Daoy (cell line): ENCODE measurements around the gene PCP4L1. TPM values are rescaled to one million over a fixed set of nuclear protein-coding genes. Genes with fewer than 3 reads are reported as not detected.

Experiments
- DNase-seq: peaks from one replicate; pipeline ENCODE4 v3.0.0-alpha.2; 2015; ENCODE audit warnings: low read depth
- total RNA-seq: library from RNA; depleted of rRNA; stranded (reverse); fragments of >200 nt; shearing (Covaris generic); gene quantifications from 2 replicates; pipeline ENCODE4 v1.2.3, GENCODE V29; 2014

Gene PCP4L1
- total RNA-seq, 1 experiment from 2014 or later = 0.06 TPM

DNA sequence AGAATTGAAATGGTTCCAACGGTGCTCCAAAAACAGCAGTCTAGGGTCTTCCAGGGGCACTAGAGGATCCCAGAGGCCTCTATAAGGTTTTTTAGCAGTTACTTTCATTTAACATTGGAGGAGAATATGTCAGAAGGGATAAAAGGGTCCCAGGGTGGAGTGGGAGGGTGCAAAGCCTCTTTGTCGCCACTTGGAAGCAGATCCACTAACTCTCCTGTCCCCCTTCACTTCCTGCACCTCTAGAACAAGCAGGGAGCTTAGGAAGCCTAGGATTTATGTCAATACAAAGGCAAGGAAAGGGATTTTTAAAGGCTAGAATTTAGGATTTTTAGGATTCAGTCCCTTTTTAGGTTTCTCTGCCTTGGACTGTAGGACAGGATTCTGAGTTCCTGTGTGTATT, 8.3 kb downstream of the PCP4L1 start:
- DNase-seq = no peak

DNA sequence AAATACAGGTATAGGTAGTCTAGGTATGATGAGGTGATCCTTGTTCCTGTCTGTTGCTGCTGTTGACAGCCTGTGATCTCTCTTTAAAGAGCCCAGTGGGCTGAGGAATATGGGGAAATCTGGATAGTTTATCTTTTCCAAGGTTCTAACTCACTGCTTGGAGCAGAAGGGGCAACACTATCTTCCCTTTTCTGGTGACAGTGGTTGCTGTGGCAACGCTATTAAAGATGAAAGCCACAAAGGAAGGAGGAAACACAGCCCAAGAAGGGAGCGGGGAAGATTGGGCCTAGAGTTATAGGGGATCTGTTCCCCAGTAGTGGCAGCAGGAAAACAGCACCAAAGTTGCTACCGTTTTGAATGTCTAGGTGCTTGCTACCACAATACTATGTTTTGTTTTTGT, 8.8 kb downstream of the PCP4L1 start:
- DNase-seq = no peak

DNA sequence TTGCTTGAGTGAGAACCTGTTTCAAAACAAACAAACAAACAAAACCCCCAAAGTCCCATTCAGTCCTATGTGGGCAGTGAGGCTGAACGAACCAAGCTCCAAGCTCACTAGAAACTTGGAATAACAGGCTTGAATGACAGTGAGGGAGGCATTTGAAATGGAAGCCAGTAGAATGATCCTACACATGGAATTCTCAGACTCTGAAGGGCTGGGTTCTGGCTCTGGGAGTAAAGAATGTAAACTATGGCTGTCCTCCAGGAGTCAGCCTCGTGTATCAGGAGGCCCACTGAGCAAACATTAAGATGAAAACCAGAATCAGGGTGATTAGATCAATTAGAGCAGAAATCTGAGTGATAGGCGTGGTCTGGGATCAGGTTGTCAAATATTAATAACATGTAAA, 14.9 kb downstream of the PCP4L1 start:
- DNase-seq = no peak

DNA sequence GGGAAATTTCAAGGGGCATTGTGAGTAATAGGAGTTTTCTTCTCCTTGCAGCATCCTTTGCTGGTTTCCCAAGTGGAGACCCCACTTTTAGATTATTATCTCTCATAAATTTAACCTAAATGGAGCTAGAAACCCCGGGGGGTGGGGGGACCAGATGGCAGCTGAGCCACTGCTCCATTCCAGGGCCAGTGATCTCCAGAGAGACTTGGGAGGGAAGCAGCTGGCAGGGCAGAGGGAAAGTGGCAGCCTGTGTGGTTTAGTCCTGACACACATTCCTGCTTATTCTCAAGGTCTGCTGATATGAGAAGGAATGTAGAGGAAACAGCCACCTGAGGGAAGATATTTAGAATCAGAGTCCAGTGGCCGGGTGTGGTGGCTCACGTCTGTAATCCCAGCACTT, 16.3 kb downstream of the PCP4L1 start:
- DNase-seq = no peak

DNA sequence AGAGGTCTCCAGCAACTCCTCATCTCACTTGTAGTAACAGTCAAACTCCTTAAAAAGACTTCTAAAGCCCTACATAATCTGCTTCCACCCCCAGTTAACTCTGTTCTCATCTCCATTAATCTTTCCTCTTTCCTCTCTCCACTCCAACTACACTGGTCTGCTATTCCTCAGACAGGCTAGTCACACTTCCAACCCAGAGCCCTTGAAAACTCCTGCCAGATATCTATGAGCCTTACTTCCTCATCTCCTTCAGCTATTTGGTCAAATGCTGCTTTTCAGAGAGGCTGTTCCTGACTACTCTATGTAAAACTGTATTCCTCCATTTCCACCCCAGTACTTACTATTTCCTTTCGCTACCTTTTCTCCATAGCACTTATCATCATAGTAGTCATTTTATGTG, 24.4 kb downstream of the PCP4L1 start:
- no peak for DNase-seq

DNA sequence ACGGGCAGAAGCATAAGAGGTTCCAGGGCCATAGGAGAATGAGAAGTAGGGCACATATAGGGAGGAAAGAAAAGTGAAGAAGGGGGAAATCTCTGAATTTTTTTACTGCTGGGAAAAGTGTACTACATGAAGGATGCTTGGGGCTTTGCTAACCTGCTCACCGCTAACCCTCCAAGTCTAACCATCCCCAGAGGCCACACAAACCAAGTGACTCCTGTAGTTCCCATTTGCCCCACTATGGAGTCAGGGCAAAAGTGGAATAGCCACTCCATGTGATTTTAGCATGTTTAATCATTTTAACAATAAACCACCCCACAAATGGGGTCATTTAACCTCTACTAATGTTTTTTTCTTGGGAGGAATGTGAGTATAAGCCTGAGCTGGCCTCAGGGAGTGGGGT, 26.6 kb downstream of the PCP4L1 start:
- DNase-seq = no peak

DNA sequence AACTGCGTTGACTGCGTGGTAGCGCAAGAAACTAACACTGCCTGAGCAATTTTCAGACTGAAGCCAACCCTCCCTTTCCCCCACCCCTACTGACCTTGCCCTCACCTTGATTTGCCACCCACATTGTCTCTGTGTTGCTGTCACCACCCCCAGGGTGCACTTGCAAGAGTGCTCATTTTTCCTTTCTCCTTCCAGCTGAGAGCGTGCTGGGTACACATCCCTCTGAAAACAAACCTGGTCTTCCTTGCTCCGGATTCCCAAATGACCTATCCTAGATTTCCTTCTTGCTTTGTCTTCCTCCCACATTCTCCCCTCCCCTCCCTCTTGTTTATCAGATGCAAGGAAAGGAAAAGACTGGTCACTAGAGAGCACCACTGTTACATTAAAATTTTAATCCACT, 27.0 kb downstream of the PCP4L1 start:
- no peak for DNase-seq

DNA sequence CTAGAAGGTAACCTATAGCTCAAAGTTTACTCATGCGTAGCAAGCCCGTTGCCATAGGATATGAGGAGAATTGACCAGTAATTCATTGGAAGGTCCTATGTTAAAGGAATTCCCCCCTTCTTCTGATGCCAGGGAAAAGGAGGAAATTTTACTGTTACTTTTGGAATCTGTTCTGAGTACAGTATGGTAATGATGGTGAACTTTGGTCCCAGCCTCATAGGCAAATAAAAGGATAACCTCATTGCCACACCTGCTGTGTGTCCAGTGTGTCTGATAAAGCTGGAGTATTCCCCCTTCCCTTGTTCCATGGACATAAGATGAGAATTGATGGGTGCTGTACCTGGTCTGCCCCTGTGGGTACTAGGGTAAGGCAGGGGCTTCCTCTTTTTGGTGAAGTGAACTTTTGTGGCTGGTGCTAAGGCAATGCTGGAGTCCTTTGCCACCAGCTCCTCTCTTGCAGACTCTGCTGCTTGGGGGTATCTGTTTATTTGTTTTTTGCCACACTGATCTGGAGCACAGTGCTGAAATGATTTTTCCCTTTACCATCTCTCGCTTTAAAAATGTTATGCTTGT, 29.0 kb downstream of the PCP4L1 start:
- DNase-seq = no peak

DNA sequence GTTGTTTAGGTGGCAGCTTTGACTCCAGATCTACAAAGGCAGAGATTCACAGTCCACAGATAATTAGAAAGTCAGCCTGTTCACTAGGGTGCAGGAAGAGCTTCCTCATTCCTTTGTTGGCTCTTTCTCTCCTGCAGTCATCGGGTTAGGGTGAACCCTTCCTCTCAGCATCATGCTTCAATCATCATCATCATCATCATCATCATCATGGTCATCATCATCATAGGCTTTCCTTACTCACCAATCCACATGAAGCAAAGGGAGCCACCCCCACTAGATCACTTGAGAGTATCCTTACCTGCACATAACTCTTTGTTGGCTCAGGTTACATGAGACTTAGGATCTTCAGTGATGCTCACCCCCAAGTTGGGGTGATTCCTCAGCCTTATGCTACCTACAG, 32.2 kb downstream of the PCP4L1 start:
- no peak for DNase-seq

DNA sequence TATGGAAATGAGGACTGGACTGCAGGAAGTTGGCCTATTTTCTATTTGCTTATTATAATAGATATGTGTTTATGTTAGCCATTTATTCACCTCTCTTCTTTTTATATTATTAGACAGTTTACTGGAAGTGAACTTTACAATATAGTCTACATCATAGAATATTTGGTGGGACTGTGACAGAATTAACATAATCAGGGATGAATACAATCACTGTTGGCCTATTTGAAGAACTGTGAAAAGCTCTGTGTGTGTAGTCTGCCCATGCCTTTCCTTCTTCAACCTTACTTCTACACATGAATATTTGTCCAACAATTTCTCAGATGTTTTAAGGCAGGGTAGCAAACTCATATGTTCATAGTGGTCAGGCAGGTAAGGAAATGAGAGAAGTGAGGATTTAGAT, 38.9 kb downstream of the PCP4L1 start:
- no peak for DNase-seq

DNA sequence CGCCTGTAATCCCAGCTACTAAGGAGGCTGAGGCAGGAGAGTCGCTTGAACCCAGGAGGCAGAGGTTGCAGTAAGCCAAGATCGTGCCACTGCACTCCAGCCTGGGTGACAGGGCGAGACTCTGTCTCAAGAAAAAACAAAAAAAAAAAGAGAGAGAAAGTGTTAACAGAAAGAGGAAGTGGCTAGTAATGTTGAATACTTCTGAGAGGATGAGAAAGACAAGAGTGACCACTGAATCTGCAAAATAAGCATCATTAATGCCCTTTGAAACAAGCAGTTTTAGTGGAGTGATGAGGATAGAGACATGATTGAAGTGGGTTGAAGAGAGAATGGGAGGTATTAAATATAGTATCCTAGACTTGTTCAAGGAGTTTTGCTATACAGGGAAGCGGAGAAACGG, 39.6 kb downstream of the PCP4L1 start:
- no peak for DNase-seq

DNA sequence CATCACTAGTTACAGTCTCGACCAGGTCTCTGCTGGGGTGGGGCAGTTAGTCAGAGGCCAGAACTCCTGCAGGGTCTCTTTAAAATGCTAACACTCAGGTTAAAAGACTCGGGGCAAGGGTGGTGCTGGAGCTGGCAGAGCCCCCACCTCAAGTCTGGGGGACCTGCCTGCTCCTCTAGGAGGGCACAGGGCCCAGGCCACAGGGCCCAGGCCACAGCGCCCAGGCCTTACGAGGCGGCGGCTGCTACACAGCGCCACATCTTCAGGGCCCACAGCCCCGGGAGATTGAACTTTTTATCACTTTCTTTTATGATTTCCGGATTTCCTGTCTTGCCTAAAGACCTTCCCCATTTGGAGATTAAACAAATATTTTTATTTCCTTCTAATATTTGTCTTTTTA, 40.8 kb downstream of the PCP4L1 start:
- no peak for DNase-seq

DNA sequence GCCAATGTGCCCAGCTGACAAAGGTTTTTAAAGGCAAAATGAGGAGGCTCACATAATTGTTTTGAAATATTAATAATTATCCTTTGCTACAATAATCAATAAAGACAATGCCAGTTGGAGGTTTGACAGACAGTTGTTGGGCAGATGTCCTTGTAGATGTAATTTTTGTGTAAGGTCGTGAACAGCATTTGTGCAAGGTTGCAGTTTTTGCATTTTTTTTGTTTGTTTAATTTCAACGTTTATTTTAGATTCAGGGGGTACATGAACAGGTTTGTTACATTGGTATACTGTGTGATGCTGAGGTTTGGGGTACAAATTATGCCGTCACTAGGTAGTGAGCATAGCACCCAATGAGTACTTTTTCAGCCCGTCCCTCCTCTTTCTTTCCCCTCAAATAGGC, 41.9 kb downstream of the PCP4L1 start:
- DNase-seq = no peak

DNA sequence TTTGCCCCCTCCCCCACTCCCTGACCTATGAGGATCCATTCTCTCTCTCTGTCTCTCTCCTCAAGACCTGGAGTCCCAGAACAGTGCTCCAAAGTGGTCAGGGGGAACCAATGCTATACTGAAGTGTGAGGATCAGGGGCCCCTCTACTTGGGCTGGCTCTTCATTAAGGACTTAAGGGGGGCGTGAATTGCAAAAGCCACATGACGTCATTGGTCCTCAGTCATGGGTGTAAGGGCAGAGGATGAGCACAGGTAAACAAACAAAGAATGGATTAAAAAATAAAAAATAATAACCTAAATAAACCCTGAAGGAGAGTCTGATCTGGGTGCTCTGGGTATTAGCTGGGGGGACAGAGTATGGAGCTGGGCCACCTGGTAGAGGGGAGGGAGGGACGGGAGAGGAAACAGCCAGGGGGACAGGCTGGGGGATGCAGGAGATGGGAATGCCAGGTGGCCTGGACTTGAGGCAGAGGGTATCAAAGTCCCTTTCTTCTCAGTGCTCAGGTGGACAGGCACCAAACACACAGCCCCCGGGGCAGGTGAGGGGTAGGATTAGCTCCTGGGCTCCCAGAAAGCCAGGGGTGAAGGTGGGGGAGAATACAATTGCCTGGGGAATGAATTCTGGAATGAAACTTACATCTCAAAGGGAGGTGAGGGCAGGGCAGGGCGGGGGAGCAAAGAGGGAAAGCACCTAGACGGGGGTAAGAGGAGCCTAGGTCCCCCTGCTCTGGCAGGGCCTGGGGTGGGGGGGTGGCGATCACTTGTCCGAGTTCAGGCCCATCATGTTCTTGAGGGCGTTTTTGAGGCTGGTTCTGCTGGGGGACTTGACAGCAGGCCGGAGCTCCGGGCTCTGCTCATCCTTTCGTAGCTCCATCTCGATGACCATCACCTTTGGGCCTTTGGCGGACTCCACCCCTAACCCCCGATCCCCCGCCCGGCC, 46.7 kb downstream of the PCP4L1 start:
- DNase-seq = no peak

DNA sequence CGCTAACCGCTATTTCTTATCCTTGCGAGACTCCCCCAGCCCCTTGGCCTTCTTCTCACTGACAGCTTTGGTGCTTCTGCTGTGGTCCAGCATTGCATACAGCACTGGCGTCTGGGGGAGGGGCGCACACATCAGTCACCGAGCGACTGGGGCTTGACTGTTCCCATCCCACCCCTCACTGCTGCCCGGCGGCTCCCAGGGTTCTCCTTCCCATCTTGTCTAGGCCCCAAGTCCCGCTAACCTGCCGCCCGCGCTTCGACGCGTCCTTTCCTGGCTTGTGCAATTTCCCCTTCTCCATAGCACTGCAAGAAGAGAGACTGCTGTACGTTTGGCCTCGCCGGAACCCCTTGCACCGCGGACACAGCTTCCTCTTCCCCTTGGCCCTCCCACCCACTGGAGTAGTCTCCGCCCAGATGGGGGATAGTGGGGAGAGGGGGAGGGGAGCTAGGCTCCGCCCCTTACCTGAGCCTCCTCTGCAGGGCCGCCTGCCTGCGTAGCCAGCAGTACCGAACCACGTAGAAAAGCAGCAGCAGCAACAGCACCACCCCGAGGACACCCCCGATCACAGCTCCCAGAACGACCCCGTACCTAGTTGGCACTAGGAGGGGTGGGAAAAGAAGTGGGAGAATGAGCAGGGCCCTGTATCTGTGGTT, 47.4 kb downstream of the PCP4L1 start:
- DNase-seq = peak; percentile 10

DNA sequence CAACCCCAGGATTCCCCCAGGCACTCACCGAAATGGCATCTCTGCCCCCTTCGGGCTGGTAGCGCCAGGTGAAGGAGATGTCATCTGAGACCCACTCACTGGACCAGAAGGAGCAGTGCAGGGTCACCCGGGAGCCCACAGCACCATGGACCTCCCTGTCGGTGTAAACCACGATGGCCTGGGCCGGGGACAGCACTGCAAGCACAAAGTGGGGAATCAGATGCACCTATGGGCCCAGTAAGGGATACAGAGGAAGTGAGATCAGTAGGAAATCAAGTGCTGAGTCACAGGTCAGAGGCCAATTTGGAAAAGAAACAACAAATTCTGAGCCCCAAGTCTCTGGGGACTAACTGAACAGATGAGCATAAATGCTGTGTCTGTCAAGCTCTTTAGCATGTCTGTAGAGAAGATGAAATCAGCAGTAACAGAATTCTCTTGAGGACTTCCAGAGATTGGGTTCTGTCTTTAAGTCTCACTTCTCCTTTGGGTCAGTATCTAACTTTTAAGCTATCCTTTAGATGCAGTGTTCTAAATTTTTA, 48.8 kb downstream of the PCP4L1 start:
- DNase-seq = peak; percentile 30

DNA sequence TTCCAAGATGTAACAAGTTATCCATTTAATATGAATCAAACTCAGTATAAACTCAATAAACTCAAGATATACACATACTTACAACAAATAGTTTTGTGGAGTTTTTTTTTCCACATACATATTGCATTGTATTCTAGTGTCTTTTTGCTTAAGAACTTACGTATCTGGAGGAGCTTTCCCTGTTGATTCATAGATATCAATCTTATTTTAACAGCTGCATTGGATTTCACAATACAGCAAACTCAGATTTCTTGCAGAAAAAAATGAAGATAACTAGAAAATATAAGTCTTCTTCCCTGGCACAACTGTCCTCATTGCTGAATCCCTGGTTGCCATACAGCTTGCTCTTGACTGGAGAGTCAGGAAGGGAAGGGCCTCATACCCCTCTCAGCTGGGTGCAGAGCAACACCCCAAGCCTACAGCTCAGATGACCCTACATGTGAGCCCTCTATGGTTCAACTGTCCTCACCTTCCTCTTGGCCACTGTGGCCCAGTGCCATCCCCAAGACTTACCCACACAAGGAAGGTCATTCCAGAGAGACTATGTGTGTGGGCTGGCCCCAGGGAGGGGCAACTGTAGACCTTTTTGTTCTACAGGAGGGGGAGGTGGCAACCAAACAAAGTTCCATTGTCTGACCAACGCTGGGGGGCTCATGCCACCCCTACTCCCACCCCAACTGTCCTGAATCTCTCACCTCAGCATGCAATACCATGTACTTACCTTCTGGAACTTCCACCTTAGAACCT, 49.5 kb downstream of the PCP4L1 start:
- DNase-seq = no peak

DNA sequence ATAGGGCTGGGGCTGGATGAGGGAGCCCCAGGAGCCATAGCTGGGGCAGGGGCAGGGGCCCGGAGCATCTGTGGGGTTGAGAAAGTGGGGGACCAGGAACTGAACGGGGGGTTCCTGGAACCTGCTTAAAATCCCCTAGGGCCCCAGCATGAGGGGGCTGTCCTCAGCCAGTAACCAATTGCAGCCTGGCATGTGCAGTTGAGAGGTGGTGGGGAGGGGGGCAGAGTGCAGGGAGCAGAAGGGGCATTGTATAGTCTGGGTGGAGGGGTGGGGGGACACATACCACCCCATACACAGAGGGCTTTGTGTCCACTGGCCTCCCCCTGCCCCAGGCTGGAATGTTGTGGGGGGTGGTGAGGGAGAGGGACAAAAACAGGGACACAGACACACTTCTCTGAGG, 51.3 kb downstream of the PCP4L1 start, which contains the start of gene MPZ:
MPZ (minus strand) TSS at position 101 of the 400 bp plus-strand sequence; CDS start at position 38, 63 bp downstream.
- no peak for DNase-seq

DNA sequence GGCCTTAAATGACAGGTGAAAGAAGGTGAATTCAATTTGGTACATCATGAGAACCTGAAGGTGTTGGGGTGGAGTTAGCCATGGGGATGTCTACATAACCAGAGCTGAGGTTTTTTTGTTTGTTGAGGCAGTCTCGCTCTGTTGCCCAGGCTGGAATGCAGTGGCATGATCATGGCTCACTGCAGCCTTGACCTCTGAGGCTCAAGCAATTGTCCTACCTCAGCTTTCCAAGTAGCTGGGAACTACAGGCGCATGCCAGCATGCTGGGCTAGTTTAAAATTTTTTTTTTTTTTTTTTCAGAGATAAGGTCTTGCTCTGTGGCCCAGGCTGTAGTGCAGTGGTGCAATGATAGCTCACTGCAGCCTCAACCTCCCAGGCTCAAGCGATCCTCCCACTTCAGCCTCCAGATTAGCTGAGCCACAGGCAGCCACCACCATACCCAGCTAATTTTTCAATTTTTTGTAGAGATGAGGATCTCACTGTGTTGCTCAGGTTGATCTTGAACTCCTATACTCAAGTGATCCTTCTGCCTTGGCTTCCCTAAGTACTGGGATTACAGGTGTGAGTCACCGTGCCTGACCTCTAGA, 53.1 kb downstream of the PCP4L1 start:
- DNase-seq = no peak

DNA sequence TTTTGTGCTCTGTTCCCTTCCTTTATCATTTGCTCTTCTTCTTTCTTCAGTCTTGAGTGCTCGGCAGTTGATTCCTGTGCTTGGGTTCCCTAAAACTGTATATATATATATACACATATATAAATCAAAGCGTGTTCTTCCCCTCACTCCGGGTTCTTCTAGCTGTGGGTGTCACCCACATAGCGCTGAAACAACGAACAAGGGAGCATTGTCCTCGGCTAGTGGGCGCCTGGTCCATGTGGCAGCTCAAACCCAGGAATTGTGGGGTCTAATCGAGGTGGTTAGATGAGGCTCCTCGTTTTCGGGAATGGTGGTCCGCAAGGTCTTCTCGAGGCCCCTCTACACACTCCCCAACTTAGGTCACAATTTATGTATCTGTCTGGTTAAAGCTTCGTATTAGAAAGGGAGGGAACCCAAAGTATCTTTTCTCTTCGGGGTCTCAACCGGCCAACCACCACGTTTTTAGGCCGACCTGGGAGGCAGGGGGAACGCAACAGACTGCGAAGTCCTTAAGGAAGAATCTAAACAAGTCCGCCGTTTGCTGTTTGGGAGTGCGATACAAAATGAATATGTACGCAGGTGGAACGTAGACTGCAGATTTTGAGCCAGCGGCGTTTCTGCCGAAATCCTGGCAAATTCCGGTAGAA, 55.1 kb downstream of the PCP4L1 start:
- DNase-seq = no peak
